Activated CD4-positive, alpha-beta T cell treated with anti-CD3 and anti-CD28 coated beads, Interleukin-2, Interleukin-4, amounts not matched to agents 100 ng/mL and 50 ng/mL, durations not matched to agents 16 hours and 8 hours (primary cell): ENCODE measurements around the gene ST6GALNAC3.

ENCODE experiments used
- DNase-seq: peaks from one replicate; pipeline ENCODE4 v3.0.0-alpha.2; 2020; ENCODE audit warnings: low spot score

ST6GALNAC3 gene

DNA sequence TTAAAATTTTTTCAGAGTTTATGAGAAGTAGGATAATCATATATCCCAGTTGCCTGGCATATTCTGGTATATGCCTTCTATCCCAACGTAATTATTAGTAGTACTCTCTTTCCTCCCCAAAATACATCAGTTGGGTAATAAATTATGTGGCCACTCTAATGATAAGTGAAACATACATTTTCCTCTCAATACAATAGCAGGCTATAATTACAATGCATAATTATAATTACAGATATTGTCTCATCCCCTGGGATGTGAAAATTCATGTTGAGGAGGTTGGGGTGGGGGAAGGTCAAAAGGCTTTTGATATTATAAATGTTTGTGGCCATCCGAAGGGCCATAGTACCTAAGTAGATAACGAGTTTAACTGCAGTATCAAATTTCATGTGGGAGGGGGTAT, 277.1 kb downstream of the ST6GALNAC3 start:
- no peak for DNase-seq

DNA sequence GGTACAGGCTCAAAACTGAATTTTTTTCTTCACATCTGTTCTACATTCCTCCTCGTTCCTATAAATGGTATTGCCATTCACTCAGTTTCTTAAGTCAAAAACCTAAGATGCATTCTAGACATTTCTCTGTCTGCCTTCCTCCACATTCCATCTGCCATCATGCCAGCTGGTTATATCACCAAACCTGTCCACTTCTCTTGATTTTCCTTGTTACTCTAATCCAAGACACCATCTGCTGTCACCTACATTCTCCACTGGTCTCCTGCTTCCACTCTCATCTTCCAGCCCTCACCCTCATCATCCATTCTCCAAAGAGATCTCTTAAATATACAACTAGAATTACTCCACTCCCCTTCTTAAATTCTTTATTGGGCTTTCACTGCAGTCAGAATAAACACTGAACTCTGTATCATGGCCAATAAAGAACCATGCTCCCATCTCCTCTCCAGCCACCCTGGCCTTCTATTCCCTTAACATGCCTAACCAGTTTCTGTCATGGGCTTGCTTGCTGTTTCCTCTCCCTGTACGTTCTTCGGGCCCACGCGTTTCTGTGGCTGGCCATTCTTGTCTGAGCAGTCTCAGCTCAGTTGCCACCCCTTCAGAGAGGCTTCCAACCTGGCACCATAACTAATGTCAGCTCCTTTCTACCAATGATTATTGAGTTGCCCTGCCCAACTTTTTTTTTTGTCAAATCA, 278.3 kb downstream of the ST6GALNAC3 start:
- no peak for DNase-seq

DNA sequence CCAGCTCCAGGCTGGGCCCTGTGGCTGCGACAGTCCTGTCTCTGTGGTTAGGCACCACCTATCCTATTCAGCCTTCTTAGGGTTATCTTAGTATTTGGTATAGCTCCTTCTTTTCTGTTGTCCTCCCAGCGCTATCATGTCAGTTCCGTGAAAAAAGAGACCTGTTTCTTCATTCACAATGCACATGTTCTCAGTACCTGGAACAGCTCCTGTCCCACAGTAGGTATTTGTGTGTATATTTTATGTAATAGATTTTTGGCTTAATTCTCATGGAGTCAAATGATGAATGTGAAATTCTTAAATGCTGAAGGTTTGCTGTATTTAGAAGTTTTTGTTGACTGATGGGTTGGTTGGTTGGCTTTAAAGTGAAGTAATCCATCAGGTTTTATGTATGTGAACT, 279.7 kb downstream of the ST6GALNAC3 start:
- no peak for DNase-seq

DNA sequence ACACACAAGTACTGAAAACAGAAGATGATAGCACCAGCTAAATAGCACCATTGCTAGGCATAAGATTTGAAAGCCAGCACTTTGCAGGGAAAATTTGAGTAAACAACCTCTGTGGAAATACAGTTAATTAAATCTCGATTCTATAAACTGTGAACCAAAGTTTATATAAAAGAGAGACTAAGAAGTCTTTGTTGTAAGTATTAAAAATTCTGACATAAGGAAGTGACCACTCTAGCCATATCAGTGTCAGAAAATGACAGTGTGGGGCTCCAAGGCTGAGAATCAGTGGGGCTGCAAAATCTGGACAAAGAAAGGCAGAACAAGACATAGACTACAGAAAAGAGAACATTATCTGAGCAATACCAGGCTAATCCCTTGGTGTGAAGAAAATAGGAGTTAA, 292.2 kb downstream of the ST6GALNAC3 start:
- DNase-seq, result no peak

DNA sequence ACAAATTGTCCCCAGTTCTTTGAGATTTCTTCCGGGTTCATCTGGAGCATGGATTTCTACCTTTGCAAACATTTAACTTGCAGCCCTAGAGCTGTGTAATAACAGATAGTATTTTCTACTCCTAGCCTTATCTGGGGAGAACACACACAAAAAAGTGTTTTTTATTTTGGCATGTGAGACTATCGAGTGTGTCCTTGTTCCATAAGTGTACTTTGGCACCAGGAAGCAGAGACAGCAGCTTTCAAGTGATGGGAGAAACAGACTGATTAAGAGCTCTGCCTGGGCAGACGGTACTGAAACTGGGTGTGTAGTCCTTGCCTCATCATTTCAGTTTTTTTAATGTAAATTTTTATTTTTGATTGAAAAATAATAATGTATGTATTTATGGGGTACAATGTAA, 297.4 kb downstream of the ST6GALNAC3 start:
- no peak for DNase-seq

DNA sequence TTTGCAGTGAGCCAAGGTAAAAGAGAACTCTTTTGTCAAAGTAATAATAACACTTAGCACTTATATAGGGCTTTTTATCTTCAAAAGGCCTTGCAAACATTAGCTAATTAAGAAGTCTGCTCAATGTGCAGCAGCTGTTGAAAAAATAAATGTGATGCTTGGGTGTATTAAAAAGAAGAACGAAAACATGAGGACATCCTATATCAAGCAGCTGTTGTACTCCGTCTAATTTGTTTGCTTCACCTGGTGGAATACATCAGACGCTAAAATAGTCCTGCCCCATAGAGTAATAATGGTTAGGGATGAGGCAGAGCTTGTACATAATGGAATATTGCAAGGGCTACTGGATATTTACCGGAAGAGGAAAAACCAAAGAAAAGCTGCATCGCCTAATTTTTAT, 299.5 kb downstream of the ST6GALNAC3 start:
- no peak for DNase-seq

DNA sequence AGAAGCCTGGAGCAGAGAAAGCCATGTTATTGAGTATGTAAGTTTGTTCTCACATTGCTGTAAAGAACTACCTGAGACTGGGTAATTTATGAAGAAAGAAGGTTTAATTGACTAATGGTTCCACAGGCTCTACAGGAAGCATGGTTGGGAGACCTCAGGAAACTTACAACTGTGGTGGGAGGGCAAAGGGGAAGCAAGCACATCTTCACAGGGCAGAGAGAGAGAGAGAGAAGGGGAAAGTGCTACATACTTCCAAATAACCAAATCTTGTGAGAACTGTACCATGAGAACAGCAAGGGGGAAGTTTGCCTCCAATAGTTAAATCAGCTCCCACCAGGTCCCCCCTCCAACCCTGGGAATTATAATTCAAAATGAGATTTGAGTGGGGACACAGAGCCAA, 302.7 kb downstream of the ST6GALNAC3 start:
- no peak for DNase-seq

DNA sequence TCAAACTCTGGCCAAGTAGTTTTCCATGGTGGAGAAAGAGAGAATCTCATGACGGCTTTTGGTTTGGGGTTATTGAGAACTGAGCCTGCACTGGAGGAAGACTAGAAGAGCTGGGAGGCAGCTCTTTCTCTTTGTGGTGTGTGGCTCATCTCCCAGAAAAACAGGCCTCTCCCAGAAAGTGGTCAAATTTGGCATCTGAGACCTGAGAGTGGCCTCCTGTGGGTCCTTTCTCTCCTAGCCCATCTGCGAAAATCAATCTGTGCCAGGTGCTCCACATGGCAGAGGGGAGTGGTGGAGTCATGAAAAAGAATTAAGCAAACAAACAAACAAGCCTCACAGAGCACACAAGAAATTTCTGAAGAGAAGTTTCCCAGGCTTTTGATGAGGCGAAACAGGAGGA, 305.0 kb downstream of the ST6GALNAC3 start:
- DNase-seq, result no peak

DNA sequence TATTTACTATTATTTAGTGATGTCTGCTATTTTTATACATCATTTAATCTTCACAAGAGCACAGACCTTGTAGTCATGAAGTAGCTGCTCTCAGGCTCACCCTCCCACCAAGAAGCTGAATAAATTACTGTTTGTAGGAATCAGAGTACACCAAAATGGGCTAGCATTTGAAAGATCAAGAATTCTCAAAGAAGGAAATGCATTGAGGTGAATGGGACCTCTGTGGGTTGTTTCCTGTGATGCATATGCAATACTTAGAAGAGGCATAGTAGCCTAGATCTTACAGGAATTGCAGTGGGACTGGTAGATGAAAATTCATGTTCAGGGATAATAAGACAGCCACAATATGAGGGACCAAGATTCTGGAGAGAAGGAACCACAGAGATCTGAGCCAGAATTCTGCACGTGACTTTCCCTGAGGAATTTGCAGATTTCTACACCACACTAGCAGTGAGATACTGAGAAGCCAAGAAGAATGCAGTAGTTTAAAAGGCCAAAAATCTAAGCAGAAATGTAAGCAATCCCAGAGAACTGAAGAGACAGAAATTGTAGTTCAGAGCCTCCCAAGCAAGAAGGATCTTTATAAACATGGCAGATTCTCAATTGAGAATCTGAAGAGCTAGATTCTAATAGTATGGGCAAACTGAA, 307.0 kb downstream of the ST6GALNAC3 start:
- DNase-seq, result no peak

DNA sequence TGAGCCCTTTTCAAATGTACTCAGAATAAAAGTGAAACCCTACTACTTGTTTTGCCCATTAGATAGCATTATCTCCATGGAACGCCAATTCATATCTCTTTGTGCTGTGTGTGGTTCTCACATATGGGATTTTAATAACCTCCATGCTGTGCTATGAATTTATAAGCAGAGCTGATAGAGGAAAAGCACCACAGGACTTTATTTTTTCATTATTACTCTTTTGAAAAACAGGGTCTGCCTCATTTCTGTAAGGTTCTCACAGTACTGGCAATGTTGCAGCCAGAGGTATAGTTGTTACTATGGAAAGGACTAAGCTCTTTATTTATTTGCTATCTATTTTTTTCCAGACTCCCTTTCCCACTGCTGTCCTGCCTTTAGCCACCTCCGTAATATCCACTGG, 313.7 kb downstream of the ST6GALNAC3 start:
- DNase-seq, result no peak

DNA sequence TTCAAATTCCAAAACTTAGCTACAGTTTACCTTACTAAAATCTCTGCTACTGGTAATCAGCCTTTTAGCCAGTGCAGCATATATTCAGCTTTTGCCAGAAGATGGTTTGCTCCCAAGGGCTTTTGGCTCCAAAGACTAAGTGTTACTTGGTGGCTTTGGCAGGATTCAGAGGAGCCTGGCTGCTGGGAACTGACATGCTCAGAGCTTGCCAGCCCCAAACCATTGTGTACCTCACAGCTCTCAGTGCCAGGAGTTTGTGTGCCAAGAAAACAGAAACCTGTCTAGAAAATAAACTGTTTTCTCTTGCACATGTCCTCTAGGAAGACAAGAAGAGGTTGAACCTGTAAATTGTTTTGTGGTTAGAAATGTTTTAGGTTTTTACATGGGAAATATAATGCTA, 315.9 kb downstream of the ST6GALNAC3 start:
- DNase-seq, result no peak

DNA sequence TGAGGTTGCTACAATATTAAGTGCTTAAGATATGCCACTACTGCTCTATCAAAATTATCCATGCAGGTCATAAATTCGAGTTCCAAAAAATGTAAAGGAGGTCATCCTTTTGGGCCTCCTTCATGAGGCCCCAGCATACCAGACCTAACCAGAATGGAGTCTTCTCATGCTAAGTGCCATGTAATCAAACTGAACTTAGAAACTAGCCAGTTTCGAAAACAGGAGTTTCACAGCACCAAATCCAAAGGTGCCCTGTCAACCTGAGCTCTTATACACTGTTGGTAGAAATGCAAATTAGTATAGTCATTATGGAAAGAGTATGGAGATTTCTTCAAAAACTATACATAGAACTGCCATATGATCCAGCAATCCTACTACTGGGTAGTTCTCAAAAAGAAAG, 320.5 kb downstream of the ST6GALNAC3 start:
- no peak for DNase-seq

DNA sequence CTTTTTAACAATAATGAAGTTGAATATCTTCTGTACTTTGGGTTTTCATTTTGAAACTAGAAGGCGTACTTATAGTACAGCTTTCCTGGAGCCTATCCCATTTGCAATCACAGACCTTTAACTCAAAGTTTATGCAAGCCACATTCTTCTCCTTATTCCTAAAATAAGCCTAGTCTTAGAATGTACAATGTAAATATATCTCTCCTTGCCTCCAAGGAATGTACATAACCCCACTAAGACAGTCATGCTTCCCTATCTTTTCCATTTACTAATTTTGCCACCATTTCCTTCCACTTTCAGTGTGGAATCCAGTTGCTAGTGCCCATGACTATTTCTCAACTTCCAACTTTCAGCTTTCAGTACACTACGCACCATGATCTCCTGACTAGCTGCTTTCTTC, 327.6 kb downstream of the ST6GALNAC3 start:
- DNase-seq, result no peak

DNA sequence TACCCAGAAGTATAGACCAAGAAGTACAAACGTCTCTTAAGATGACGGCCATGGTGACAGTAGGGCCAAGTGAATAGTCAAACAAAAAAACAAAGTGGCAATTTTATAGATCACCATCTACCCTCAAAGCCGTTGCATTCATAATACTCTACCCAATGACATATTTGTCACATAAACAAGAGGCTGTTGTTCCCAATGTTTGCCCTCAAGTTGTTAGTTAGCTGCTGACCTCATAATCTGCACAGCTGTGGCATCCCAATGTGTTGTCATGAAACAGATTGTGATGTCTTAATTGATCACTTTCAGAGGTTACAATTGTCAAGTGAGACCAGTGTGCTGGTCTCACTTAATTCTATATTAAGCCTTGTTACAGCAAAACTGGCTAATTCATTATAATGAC, 333.8 kb downstream of the ST6GALNAC3 start:
- DNase-seq, result no peak

DNA sequence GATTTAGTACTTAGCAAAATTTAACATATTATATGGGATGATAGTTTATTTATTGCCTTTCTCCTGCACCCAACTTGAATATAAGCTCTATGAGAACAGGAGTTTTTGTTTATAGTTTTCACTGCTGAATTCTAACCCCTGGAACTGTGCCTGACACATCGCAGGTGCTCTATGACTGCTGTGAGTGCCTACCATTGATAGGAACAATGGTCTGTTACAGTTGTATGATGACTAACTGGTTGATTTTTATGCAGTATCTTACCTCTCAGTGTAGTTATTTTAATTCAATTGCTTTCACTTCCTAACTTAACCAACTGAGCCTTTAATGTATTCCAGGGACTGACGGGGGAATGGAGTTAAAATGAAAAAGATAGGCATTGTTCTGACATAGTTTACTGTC, 336.0 kb downstream of the ST6GALNAC3 start:
- no peak for DNase-seq

DNA sequence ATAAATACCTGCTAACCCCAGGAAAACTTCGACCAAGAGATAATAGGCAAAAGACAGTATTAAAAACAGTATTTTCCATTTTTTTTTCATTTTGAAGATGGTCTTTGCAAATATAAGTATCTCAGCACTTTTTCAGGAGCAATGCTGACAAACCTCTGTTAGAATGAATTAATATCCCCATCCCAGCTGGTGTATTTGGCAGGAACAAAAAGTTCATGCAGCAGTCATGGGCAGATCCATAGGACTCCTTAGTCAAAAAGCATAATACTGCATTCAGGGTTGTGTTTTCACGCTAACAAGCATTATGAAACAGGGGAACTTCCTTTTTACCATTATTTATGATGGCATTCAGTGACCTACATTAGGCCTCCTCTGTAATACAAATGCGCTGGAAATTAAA, 344.0 kb downstream of the ST6GALNAC3 start:
- DNase-seq, result no peak

DNA sequence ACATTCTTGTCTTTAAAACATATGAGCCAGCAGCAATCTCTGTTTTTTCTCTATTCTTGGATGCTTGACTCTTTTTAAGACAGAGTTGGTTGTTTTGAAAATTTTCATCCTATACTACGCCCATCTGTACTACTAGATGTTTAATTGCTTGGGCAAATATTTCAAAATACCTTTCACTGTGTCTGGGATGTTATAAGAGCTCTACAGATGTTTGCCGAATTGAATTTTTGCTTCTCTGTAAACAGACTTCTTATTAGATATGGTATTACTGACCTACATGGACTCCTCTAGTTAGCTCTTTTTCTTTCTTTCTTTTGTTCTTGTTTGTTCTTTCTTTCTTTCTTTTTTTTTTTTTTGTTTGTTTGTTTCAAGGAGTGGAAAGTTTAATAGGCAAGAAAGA, 345.1 kb downstream of the ST6GALNAC3 start:
- DNase-seq, result no peak

DNA sequence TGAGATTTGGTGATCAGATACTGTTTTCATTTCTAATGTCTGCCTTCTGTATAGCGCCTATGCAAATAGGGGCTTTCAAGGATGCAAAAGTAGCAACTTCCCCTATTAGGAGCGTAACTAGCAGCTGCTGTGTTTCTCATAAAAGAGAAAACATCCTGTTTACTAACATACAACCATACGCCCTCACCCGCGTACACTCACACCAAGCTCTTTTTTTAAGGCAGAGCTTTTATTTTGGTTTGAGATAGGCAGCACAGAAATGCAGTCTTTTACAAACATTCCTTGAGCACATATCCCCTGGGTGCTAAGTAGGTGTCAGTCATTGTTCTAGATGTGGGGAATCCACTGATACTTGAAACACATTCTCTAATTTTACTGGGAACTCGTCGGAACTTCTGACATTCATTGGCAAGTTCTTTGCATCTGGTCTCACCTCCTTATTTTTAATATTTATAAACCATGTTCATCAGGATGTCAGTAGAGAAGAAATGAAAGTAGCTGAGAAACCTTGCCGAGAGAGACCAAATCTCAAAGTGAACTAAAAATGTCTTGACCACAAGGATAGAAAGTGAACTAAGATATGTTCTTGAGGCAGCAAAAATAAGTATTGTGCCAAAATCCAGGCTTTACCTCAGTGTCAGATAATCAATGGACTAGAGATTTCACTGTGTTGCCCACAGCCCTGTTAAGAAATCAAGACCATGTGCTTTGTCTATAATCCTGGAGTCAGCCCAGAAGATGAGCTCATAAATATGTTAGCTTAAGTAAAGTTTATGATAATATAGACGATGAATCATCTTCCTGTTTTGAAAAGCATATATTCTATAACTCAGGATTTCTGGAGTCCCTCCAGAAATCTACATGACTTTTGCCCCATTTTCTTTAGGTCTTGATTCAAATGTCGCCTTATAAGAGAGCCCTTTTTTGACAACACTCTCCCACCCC, 350.9 kb downstream of the ST6GALNAC3 start:
- no peak for DNase-seq

DNA sequence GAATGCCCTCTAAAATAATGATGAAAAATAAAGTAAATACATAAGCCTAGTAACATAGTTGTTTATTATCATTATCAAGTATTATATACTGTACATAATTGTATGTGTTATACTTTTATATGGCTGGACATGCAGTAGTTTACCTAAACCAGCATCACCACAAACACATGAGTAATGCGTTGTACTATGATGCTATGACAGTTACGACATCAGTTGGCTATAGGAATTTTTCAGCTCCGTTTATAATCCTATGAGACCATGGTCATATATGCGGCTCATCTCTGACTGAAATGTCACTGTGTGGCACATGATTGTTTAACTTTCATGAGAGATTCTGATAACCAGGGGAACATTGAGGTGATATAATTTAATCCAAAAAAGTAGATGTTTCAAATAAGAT, 352.1 kb downstream of the ST6GALNAC3 start:
- no peak for DNase-seq

DNA sequence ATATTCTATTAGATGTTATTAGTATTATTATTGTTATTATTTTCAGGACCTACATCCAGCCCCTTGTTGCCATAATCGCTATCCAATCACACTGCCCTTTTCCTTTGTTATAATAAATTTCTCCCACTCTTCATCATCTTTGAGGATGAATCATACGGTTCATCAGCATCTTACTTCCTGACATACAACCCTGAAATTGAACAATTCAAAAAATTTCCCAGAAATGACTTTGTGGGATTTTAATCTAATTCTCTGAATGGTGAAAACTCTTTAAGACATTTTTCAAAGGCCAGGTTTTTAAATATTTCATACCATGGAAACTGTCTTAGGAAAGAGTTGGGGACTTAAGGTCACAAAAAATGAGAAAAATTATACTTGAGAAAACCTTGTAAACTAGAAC, 353.5 kb downstream of the ST6GALNAC3 start:
- no peak for DNase-seq

DNA sequence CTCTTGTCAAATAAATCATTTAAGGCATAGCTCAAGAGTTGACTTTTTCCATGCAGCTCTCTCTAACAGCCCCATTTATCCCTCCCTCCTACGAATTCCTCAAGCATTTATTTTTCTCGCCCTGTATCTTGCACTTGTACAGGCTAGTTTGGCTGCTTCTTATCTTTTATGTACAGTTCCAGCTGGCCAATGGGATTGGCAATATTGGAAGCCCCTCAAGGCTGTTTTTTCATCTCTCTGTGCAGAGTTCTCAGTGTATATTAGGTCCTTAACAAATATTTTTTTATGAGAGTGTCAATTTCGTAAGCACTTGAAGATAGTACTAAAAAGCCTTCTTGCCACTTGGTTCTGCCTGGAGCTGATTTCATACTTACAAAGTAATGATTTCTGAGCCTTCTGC, 356.0 kb downstream of the ST6GALNAC3 start:
- no peak for DNase-seq

DNA sequence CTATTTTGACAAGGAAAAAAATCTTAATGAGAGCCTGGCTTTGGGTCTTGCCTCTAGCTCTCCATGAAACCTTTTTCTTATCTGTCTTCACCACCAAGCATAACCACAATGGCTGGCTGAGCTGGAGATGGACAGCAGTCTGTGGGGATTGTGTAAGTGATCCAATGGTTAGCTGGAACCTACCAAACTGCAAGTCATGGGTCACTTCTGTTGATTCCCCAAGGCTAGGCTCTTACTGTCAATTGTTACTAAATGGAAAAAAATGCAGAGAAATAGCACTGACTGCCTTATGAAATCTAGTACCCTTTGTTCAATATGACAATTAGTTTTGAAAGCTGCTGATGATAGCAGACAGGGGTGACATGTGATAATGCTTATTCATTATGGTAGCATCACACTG, 359.0 kb downstream of the ST6GALNAC3 start:
- no peak for DNase-seq

DNA sequence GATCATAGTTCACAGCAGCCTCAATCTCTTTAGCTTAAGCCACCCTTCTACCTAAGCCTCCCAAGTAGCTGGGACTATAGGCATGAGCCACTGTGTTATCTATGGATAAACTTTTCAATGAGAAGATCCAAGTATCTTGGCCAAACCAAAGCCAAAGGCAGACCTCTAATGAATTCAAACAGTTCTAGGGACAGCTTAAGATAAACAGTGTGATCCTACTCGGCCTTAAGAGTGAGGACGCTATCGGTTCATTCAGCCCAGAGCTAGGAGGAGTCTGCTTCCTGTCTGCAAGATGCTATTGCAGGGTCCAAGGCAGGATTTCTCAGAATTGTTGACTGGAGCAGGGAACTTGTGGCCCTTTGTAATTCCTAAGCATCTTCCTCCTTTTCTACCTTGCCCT, 368.7 kb downstream of the ST6GALNAC3 start:
- DNase-seq, result no peak
